Iris pigment epithelial cell (primary cell): ENCODE results near the gene ZNF564.
"Not testable (repeated sequence)": the region's sequence is repeated elsewhere in the genome, so short reads cannot be mapped to it uniquely, and the experiment has no call there.

Source experiments
- DNase-seq: peaks from one replicate; pipeline ENCODE4 v3.0.0-alpha.2; 2011; ENCODE audit warnings: low read depth

Gene ZNF564

DNA sequence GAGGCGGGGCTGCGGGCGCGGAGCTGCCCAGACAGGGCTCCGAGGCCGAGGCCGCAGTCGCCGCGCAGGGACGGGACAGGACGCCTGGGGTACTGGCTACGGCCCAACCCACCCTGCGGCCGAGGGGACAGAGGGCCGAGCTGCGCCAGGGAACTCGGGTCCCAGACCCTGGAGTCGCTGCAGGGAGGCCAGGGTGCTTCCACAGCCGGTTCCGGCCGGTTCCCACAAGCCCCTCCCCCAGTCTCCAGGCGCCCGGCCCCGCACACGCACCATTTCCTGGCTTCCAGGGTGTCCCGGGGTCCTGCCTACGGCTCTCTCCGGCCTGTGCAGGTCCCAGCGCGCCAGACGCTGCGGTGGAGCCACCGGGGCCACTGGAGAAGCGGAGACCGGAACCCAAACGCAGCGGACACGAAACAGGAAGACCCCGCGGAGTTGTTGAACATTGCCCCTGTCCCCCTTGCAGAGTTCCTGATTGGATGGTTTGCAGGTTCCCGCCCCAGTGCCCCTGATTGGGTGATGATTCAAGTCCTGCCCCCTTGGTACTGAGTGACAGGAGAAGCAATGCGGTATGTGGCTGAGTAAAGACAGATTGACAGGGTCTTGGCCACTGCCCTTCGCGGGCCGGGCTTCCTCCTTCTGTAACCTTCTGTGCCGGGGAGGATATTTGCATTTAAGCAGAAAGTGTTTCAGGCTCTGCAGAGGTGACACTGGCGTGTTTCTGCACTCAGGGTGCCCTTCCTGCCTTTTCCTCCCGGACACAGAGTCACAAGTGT is at the start of gene ZNF564:
TSS of gene ZNF564 (minus strand) at position 423 of the 773 bp plus-strand sequence. CDS start at position 273, 150 bp downstream.
- peak; percentile 100 for DNase-seq

DNA sequence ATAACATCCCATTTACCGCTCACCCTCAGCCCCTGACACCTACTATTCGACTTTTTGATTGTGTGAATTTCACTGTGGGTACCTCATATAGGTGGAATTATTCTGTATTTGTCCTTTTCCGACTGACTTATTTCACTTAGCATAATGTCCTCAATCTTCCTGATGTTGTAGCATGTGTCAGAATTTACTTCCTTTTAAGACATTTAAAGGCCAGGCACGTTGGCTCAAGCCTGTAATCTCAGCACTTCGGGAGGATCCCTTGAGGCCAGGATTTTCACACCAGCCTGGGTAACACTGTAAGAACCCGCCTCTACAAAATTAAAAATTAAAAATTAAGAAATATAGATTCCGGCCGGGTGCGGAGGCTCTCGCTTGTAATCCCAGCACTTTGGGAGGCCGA is 46.3 kb upstream of the ZNF564 start:
- DNase-seq = no peak

DNA sequence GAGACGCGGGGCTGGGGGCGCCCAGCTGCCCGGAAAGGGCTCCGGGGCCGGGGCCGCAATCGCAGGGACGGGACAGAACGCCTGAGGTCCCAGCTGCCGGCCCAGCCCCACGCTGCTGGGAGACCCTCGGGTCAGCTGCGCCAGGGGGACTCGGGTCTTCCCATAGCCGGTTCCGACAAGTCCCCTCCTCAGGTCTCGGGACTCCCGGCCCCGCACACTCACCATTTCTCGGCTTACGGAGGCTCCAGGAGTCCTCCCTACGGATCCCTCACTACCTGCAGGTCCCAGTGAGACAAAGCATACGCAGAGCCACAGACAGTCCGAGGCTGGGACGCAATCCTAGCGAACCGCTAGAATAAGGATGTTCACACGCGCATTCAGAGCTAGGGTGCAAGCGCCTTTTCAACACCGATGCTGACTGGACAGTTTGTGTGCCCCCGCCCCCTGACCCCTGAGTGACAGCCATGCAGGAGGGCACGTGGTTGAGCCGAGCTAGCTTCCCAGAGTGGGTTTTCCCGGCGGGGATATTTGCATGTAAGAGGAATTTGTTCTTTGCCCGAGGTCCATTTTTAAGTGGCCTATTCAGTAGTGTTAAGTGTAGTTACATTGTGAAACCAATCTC is 45.8 kb upstream of the ZNF564 start:
- DNase-seq = no peak

DNA sequence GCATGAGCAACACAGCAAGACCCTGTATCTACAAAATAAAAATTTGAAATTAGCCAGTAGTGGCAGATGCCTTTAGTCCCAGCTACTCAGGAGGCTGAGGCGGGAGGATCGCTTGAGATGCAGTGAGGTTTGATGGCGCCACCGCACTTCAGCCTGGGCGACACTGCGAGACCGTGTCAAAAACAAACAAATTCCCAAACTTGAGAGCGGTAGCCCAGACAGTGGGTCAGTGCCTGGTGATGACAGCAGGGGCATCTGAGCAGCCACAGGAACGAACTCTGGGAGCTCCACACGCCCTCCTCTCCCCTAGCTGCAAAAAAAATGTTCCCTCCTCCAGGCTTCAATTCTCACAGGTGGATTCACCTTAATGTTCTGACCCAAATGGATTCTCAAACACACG is 45.2 kb upstream of the ZNF564 start:
- DNase-seq = no peak

DNA sequence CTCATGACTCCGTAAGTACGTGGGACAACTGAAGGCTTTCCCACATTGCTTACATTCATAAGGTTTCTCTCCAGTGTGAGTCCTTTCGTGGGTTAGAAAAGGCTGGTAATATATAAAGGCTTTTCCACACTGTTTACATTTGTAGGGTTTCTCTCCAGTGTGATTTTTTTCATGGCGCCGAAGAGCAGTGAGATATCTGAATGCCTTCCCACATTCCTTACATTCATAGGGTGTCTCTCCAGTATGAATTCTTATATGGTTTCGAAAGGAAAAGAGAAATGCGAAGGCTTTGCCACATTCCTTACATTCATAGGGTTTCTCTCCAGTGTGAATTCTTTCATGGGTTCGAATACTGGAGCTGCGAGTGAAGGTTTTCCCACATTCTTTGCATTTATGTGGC is 29.8 kb upstream of the ZNF564 start:
- no peak for DNase-seq

DNA sequence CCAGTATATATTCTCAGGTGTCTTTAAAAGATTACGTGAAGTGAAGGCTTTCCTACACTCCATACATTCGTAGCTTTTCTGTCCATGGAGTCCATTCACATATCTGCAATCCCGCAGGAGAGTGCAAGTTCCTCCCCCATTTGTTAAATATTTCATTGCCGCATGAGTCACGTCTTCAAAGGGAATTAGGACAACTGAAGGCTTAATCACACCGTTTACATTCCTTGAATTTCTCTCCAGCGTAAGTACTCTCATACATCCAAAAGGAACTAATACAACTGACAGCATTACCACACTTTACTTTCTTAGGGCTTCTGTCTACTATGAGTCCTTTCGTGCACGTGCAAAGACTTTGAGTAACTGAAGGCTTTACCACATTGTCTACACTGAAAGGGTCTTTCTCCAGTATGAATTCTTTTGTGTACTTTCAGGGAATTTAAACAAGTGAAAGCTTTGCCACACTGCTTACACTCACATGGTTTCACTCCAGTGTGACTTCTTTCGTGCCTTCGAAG is 29.0 kb upstream of the ZNF564 start:
- DNase-seq = peak; percentile 88

DNA sequence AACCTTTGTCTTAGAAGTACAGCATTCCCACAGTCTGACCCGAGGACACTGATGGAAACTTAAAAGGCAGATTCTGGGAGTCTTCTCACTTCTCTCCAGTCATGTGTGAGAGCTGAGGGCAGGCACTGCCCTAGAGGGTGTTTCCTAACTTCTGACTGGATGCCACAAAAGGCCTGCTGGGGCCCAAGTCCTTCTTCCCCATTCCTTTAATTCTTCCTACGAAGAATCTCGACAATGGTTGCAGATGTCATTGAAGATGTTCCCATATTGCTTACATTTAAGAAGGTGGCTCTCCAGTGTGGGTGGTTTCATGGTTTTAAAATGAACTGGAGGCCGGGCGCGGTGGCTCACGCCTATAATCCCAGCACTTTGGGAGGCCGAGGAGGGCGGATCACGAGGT is 27.4 kb upstream of the ZNF564 start:
- no peak for DNase-seq

DNA sequence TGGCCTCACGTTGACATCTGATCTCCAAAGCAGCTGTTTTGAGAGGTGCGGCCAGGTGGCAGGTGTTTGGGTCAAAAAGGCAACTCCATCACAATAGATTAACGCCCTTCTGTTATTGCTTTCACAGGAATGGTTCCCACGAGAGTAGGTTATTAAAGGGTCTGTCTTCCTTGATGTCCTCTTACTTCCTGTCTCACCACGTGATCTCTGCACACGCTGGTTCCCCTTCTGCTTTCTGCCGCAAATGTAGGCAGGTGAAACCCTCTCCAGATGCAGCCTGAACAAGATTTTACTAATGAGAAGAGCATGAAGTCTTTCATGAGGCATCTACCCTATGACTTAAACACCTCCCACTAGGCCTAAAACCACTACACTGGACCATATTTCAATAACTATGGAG is 22.8 kb upstream of the ZNF564 start:
- DNase-seq = no peak

DNA sequence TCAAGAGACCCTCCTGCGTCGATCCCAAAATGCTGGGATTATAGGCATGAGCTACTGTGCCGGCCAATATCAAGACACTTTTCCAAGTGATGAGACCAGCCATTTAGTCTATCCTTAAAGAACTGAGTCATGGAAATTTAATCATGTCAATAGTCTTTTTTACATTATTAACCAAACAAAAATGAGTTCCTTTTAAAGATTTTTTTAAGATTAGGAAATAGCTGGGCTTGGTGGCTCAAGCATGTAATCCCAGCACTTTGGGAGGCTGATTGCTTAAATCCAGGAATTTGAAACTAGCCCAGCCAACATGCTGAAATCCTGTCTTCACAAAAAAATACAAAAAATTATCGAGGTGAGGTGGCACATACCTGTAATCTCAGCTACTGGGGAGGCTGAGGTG is 16.7 kb upstream of the ZNF564 start:
- DNase-seq = peak; percentile 28

DNA sequence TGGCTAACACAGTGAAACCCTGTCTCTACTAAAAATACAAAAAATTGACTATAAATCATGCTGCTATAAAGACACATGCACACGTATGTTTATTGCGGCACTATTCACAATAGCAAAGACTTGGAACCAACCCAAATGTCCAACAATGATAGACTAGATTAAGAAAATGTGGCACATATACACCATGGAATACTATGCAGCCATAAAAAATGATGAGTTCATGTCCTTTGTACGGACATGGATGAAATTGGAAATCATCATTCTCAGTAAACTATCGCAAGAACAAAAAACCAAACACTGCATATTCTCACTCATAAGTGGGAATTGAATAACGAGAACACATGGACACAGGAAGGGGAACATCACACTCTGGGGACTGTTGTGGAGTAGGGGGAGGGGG is 15.1 kb upstream of the ZNF564 start:
- DNase-seq = not testable (repeated sequence)

DNA sequence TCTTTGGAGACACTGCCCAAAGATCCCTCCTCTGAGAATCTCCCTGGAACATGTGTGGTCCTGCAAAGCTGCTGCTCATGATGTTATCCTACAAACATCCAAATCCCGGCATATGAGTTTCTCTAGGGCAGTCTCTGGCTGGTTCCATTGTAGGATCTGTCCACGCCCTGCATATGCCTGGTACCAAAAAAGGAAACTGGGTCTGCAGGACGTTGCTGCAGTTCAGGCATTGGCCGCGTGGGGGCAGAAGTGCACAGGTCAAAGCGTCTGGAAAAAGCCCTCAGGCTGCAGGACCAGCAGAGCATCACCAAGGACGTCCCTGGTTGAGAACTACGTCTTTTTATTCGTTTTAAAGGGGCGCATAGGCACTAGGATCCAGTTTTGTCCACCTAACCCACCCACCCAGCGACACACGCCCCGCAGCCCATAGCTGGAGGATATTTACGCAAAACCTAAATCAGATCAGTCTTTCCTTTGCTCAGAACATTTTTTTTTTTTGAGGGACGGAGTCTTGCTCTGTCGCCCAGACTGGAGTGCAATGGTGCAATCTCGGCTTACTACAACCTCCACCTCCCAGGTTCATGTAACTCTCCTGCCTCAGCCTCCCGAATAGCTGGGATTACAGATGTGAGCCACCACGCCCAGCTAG is 12.9 kb upstream of the ZNF564 start:
- peak; percentile 82 for DNase-seq

DNA sequence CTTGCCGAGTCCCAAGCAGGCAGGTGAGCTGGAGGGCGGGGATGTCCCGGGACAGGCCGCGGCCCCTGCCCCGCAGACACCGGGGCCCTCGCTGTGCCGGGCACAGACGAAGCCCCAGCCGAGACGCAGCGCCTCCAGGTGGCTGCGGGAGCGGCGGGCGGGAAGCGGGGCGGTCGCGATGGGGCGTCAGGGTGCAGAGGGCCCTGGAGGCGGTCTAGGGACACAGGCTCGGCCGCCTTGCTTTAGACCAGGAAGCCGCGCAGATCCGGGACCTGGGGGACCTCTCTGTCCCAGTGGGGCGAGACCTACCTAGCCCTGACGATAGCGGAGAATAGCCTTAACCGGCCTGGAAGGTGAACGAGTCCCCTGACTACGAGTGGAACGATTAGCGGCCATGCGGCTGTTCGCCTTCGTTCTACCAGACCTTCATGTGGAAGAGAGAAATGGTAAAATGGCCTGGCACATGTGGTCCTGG is 4.2 kb upstream of the ZNF564 start:
- DNase-seq = no peak

DNA sequence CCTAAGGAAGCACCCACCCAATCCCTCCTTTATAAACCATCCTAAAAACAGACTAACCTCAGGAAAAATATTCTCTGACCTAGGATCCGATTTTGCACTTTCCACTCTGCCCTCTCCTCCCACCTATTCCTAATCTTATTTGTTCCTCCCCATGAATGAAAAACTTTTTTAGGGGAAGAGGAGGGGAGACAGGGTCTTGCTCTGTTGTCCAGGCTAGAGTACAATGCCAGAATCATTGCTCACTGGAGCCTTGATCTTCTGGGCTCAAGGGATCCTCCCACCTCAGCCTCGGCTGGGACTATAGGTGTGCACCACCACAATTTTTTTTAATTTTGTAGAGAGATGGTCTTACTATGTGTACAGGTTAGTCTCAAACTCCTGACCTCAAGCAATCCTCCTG is 4.4 kb downstream of the ZNF564 start:
- DNase-seq = no peak

DNA sequence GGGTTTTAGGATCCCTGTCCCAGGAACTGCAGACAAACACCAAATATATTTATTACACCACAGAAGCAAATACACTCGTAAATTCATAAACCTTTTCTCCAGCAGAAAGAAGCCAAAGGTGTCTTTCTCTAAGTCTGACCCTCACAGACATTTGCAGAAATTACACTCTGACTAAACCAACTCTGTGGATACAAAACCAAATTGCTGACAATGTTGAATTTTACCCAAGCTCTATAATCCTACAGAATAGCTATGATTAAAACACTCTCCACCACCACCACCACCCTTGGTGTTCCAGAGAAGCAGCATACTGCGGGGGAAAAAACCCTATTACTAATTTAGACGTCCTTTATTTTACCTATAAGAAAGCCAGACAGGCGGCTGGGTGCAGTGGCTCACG is 5.2 kb downstream of the ZNF564 start:
- DNase-seq = no peak

DNA sequence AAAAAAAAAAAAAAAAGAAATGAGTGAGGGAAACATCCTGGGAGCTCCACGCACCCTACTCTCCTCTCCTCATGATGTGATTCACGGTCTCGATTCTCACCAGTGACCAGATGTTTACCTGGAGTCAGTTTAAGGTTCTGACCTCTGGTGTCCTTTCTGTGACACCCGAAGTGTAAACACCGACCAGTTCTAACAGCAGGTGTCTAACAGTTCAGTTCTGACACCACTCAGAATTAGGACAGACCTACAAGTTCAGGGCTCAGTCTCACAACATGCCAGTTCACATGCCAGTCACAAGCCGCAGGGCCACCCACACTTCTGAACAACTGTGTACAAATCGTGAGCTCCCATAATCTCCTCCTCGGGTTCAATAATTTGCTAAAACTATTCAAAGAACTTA is 6.0 kb downstream of the ZNF564 start:
- DNase-seq = no peak

DNA sequence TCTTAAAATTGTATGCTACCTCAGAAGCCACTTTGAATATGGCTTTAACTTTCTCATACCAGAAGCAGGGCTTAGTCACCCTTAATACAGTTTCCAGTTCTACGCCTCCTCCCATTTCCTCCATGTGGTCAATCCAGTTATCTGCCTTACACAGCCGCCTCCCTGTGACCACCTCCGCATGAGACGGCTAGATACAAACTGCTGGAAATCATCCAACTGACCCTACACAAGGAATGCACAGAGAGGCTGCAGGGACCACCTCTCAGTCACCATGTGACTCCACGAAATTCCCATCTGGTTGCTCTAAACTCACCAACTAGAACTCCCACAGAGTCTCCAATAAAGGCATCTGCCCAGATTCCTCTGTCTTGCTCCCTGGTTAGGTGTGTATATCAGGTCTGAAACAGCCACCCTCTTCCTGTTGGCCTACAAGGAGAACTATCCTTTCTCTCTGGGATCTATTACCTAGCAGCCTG is 6.8 kb downstream of the ZNF564 start:
- peak; percentile 90 for DNase-seq

DNA sequence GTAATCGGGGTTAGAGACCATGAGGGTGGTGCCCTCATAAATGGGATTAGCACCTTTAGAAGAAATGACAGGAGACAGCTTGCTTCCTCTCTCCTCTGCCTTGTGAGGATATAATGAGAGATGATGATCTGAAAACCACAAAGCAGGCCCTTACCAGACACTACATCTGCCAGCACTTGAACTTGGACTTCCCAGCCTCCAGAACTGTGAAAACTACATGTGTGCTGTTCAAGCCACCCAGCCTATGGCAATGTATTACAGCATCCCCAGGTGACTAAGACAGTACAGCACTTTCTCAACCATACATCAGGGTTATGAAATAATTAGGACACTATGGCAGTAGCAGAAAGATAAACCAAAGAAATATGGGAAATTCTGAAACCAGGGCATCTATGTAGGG is 7.4 kb downstream of the ZNF564 start:
- DNase-seq = peak; percentile 78

DNA sequence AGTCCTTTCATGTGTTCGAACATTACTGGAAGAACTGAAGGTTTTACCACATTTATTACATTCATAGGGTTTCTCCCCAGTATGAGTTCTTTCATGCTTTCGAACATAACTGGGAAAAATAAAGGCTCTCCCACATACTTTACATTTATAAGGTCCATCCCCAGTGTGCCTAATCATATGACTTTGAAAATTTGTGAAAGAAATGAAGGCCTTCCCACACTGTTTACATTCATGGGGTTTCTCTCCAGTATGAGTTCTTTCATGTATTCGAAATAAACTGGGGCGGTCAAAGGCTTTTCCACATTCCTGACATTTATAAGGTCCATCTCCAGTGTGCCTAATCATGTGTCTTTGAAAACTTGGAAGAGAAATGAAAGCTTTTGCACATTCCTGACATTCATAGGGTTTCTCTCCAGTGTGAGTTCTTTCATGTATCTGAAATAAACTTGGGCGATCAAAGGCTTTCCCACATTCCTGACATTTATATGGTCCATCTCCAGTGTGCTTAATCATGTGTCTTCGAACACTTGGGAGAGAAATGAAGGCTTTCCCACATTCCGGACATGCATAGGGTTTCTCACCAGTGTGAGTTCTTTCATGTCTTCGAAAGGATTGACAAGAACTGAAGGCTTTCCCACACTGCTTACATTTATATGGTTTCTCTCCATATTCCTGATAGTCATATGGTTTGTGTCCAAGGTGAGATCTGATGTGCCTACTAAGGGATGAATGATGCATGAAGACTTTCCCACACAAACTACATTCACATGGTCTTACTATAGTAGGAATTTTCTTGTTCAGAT is 24.0 kb downstream of the ZNF564 start:
- peak; percentile 50 for DNase-seq

DNA sequence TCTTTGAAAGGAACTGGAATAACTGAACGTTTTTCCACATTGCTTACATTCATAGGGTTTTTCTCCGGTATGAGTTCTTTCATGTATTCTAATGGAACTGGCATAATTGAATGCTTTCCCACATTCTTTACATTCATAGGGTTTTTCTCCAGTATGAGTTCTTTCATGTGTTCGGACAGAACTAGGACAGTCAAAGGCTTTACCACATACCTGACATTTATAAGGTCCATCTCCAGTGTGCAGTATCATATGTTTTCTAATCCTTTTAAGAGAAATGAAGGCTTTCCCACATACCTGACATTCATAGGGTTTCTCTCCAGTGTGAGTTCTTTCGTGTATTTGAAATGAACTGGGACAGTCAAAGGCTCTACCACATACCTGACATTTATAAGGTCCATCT is 24.7 kb downstream of the ZNF564 start:
- no peak for DNase-seq

DNA sequence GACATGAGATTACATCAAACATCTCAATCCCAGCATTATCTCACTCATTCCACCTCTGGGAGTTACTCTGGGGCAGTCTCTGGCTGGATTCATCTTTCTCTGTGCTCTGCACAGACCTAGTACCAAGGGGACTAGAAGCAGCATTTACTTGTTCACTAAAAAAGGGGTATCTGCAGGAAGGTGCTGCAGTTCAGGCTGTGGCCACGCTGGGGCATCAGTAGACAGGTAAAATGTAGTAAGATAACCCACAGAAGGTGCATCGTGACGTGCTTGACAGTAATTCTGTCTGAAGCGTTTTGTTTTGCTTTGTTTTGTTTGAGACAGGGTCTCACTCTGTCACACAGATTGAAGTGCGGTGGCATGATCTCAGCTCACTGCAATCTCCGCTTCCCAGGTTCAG is 29.3 kb downstream of the ZNF564 start:
- DNase-seq = no peak

DNA sequence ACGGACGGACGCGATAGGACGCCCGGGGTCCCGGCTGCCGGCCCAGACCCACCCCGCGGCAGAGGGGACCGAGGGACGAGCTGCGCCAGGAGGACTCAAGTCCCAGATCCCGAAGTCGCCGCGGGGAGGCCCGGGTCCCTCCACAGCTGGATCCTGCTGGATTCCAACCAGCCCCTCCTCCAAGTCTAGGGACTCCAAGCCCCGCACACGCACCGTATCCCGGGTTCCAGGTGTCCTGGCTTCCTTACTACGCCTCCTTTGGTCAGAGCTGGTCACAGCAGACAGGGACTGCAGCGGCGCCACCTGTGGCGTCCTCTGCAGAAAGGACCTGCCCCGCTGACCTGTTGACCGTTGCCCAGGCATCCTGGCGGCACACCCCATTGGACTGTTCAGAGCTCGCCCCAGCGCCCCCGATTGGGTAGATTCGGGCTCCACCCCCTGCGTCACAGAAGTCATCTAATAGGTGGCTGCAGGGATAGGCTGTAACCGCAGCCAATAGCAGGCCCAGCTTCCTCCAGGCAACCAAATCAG is 37.7 kb downstream of the ZNF564 start:
- no peak for DNase-seq

DNA sequence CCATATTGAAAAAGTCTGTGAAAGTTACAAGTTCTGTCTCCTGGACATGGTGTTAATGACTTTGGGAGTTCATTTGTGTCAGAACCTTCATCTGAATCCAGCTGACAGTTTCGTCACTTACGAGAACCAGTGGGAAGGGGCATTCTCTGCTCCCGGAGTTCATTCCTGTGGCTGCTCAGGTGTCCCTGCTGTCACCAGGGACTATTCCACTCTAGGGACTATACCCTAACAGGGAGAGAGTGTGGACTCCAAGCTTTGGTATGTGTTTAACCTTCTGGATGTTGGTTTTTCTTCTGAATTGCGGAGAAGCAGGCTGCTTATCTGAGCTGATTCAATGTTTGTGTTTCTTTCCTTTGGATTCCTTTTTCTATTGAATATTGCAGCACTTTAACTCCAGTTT is 54.2 kb downstream of the ZNF564 start:
- DNase-seq = no peak
